Astrocyte (in vitro differentiated cells and primary cell): Measurements from ENCODE around the gene ATP6V1F. TPM values are rescaled to one million over a fixed set of nuclear protein-coding genes. Genes with fewer than 3 reads are reported as not detected.

Source experiments
- DNase-seq: peaks from one replicate; pipeline ENCODE4 v3.0.0-alpha.2; 2010; ENCODE audit warnings: low read depth
- FAIRE-seq: peaks from 2 replicates; lab custom pipeline; 2011; peaks lifted over from hg19 to GRCh38; lab: Jason Lieb, UNC
- H2AFZ ChIP-seq: 2 replicates; pipeline ENCODE4 v1.6.0; 2012; ENCODE audit warnings: low read depth, low read length, inconsistent platforms
- H3K27ac ChIP-seq: 2 replicates; pipeline ENCODE4 v1.5.1; 2011; ENCODE audit warnings: low read depth, low read length, inconsistent platforms
- H3K27me3 ChIP-seq: 2 replicates; pipeline ENCODE4 v1.6.0; 2011; ENCODE audit warnings: low read length, inconsistent platforms; ENCODE audit not compliant: insufficient read depth
- H3K36me3 ChIP-seq: 2 replicates; pipeline ENCODE4 v1.5.1; 2011; ENCODE audit warnings: low read length, inconsistent platforms; ENCODE audit not compliant: insufficient read depth
- H3K4me1 ChIP-seq: 2 replicates; pipeline ENCODE4 v1.5.1; 2011; ENCODE audit warnings: low read length, inconsistent platforms; ENCODE audit not compliant: insufficient read depth
- H3K4me2 ChIP-seq: 2 replicates; pipeline ENCODE4 v1.6.0; 2012; ENCODE audit warnings: low read length, inconsistent platforms
- H3K4me3 ChIP-seq: 2 replicates; pipeline ENCODE4 v1.5.1; 2011; ENCODE audit warnings: low read depth, mild to moderate bottlenecking, low read length, inconsistent platforms; ENCODE audit not compliant: insufficient read depth
- H3K79me2 ChIP-seq: 2 replicates; pipeline ENCODE4 v1.6.0; 2012; ENCODE audit warnings: mild to moderate bottlenecking, low read length, inconsistent platforms; ENCODE audit not compliant: insufficient read depth
- H3K9ac ChIP-seq: 2 replicates; pipeline ENCODE4 v1.6.0; 2012; ENCODE audit warnings: mild to moderate bottlenecking, low read length, inconsistent platforms
- H3K9me3 ChIP-seq: 2 replicates; pipeline ENCODE4 v1.5.1; 2012; ENCODE audit warnings: low read depth, mild to moderate bottlenecking, low read length, inconsistent platforms; ENCODE audit not compliant: insufficient read depth
- H4K20me1 ChIP-seq: 2 replicates; pipeline ENCODE4 v1.6.0; 2012; ENCODE audit warnings: low read length, inconsistent platforms; ENCODE audit not compliant: insufficient read depth
- H3K27ac Mint-ChIP-seq: one replicate; pipeline ENCODE4 v1.8.0; 2021; ENCODE audit warnings: mild to moderate bottlenecking, mixed read lengths; ENCODE audit not compliant: unreplicated experiment
- H3K27me3 Mint-ChIP-seq: one replicate; pipeline ENCODE4 v1.8.0; 2021; ENCODE audit warnings: low read depth, mixed read lengths; ENCODE audit not compliant: unreplicated experiment
- H3K36me3 Mint-ChIP-seq: one replicate; pipeline ENCODE4 v1.8.0; 2021; ENCODE audit warnings: low read depth, mixed read lengths; ENCODE audit not compliant: unreplicated experiment
- H3K4me1 Mint-ChIP-seq: one replicate; pipeline ENCODE4 v1.8.0; 2021; ENCODE audit warnings: low read depth, mixed read lengths; ENCODE audit not compliant: unreplicated experiment
- H3K4me3 Mint-ChIP-seq: one replicate; pipeline ENCODE4 v1.8.0; 2021; ENCODE audit warnings: mild to moderate bottlenecking, moderate library complexity, mixed read lengths; ENCODE audit not compliant: unreplicated experiment
- H3K9me3 Mint-ChIP-seq: one replicate; pipeline ENCODE4 v1.8.0; 2021; ENCODE audit warnings: mild to moderate bottlenecking, mixed read lengths; ENCODE audit not compliant: unreplicated experiment
- EZH2 ChIP-seq: IDR thresholded peaks from 2 replicates; pipeline ENCODE4 v1.6.1; 2012; ENCODE audit warnings: mild to moderate bottlenecking, low read length, inconsistent platforms; ENCODE audit not compliant: insufficient read depth
- total RNA-seq: library from RNA; stranded (reverse); gene quantifications from 2 replicates; pipeline ENCODE4 v1.2.1, GENCODE V29; 2021
- TF ChIP-seq, protein P1 (sequence below): IDR thresholded peaks from 2 replicates; pipeline ENCODE4 v1.5.1; 2011; ENCODE audit warnings: low read depth, mild to moderate bottlenecking, inconsistent platforms, low read length, moderate library complexity; ENCODE audit not compliant: insufficient read depth

ATP6V1F gene
- total RNA-seq, 1 donor from 2014 or later, result 193 TPM

DNA sequence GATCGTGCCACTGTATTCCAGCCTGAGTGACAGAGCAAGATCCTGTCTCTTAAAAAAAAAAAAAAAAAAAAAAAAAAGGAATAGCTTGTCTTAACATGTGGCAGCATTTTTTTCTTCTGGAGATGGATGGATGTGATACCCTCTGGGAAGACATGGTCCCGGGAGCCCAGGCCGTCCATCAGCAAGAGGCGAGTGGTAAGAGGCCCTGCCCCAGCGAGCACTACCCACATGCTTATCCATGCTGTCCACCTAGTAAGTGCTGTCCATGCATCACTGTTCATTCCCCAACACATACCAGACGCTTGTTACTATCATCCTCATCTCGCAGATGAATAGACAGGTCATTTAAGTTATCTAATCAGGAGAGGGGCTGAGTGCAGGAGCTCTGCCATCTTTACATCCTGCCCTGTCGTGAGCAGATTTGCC, 12.9 kb downstream of the ATP6V1F start:
- no peak overlapping the region for H3K27ac Mint-ChIP-seq
- Histone ChIP-seq H3K9ac (no peak overlapping the region), H3K27me3 (no peaks in the 10 kb centered on the region), H3K27ac (no peak overlapping the region), H3K4me3 (no peak overlapping the region), H2AFZ (no peak overlapping the region), H3K4me2 (no peak overlapping the region), H3K4me1 (no peaks in the 10 kb centered on the region), H3K36me3 (no peaks in the 10 kb centered on the region), H4K20me1 (peaks cover 5% of the 10 kb centered on the region), H3K79me2 (no peaks in the 10 kb centered on the region), H3K9me3 (no peaks in the 10 kb centered on the region)
- H3K27me3 Mint-ChIP-seq, result peaks cover 35% of the 10 kb centered on the region
- no peak overlapping the region for H3K4me3 Mint-ChIP-seq
- H3K9me3 Mint-ChIP-seq, result no peaks in the 10 kb centered on the region
- H3K4me1 Mint-ChIP-seq, result peaks cover 1% of the 10 kb centered on the region
- TF ChIP-seq EZH2, result no peak
- TF ChIP-seq, protein P1, sequence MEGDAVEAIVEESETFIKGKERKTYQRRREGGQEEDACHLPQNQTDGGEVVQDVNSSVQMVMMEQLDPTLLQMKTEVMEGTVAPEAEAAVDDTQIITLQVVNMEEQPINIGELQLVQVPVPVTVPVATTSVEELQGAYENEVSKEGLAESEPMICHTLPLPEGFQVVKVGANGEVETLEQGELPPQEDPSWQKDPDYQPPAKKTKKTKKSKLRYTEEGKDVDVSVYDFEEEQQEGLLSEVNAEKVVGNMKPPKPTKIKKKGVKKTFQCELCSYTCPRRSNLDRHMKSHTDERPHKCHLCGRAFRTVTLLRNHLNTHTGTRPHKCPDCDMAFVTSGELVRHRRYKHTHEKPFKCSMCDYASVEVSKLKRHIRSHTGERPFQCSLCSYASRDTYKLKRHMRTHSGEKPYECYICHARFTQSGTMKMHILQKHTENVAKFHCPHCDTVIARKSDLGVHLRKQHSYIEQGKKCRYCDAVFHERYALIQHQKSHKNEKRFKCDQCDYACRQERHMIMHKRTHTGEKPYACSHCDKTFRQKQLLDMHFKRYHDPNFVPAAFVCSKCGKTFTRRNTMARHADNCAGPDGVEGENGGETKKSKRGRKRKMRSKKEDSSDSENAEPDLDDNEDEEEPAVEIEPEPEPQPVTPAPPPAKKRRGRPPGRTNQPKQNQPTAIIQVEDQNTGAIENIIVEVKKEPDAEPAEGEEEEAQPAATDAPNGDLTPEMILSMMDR, result no peak
- FAIRE-seq (no peak), DNase-seq (no peak)
- H3K36me3 Mint-ChIP-seq, result no peaks in the 10 kb centered on the region

DNA sequence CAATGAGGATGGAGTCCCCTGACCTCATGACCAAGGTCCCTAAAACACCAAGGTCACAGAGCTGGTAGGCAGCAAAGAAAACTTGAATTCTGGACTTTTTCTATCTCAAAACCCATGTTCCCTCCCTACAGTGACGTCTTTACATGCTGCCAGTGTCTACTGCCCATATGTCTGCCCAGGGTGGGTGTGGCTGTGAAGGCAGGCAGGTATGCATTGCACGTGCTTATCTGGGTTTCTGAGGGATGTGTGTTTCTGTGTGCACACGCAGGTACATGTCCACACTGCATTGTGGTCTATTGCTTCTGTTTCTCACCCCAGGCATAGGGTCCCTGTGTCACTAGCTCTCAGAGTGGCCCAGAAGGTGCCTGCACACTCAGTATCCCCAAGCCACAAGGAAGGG, 13.5 kb downstream of the ATP6V1F start:
- TF ChIP-seq, protein P1, result no peak
- TF ChIP-seq EZH2, result no peak
- Histone ChIP-seq H4K20me1 (no peaks in the 10 kb centered on the region), H2AFZ (no peak overlapping the region), H3K27me3 (no peaks in the 10 kb centered on the region), H3K79me2 (no peaks in the 10 kb centered on the region), H3K27ac (no peak overlapping the region), H3K4me3 (no peak overlapping the region), H3K36me3 (no peaks in the 10 kb centered on the region), H3K4me1 (no peaks in the 10 kb centered on the region), H3K9me3 (no peaks in the 10 kb centered on the region), H3K4me2 (no peak overlapping the region), H3K9ac (no peak overlapping the region)
- Mint-ChIP-seq H3K9me3 (no peaks in the 10 kb centered on the region), H3K36me3 (no peaks in the 10 kb centered on the region), H3K4me3 (no peak overlapping the region), H3K27ac (no peak overlapping the region), H3K27me3 (peaks cover 34% of the 10 kb centered on the region), H3K4me1 (peaks cover 1% of the 10 kb centered on the region)
- no peak for FAIRE-seq
- no peak for DNase-seq

DNA sequence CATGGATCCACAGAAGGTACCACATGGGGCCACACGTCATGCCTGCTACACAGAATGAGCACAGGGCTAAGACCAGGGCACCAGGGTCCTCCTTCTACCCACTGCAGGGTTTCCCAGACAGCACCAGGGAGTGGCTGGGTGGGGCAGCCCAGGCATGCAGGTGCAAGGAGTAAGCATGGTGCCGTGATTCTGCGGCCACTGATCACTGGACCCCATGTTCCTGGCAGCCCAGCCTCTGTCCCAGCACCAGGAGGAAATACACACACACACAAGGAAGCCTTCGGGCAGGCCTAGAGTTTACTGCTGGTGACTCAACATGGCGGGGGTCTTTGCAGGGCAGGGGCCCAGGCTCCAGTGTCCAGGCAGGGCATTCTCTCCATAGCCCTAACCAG, 13.9 kb downstream of the ATP6V1F start:
- Histone ChIP-seq H2AFZ (no peak overlapping the region), H3K4me1 (no peaks in the 10 kb centered on the region), H3K79me2 (no peaks in the 10 kb centered on the region), H3K27ac (no peak overlapping the region), H3K4me3 (no peak overlapping the region), H3K36me3 (no peaks in the 10 kb centered on the region), H3K4me2 (no peak overlapping the region), H4K20me1 (no peaks in the 10 kb centered on the region), H3K9me3 (no peaks in the 10 kb centered on the region), H3K9ac (no peak overlapping the region), H3K27me3 (no peaks in the 10 kb centered on the region)
- Mint-ChIP-seq H3K27ac (no peak overlapping the region), H3K4me1 (peaks cover 1% of the 10 kb centered on the region), H3K27me3 (peaks cover 33% of the 10 kb centered on the region), H3K4me3 (no peak overlapping the region), H3K9me3 (no peaks in the 10 kb centered on the region), H3K36me3 (no peaks in the 10 kb centered on the region)
- FAIRE-seq (no peak), DNase-seq (no peak)
- TF ChIP-seq, protein P1, result no peak
- TF ChIP-seq EZH2, result no peak
